ENCODE measurements around the gene ERCC5. TPM values are rescaled to one million over a fixed set of nuclear protein-coding genes. Genes with fewer than 3 reads are reported as not detected.

ERCC5 gene
- total and polyA plus RNA-seq, 9 of the 15 experiments (the other 6 are each of a cell fraction or from before 2014, with no cell fraction given) = 7.4 to 43.1 (median 33.9) TPM

DNA sequence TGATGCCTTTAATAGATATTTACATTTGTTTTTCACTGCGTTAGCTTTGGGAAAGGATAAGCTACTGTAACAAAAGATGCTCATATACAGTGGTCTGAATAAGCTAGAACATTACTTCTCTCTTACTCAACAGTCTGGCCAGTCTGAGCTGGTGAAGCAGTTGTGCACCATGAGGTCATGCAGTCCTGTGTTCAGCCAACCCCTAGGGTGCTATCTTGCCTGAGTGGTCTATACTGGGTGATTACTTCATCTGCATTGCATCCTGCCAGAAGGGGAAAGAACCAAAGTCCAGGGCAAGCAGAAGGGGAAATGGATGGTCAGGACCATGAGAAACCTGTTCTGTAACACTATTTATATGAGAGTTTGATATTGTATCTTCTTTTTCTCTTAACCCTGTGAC, 31.5 kb downstream of the ERCC5 start (continued):
- TF ChIP-seq ZC3H4 (CRISPR knock-in tag; IDR thresholded peaks at IDR 0.05; ENCODE audit: borderline replicate concordance) (no peak), NCOA2 (IDR thresholded peaks at IDR 0.05; ENCODE audit: partially characterized antibody in 2 of 2) (no peak), ZNF146 (CRISPR knock-in tag; IDR thresholded peaks at IDR 0.05; ENCODE audit: unreplicated experiment) (no peak), ZNF212 (CRISPR knock-in tag; IDR thresholded peaks at IDR 0.05) (no peak), BRCA1 (IDR thresholded peaks at IDR 0.05) (no peak), BRCA1 (CRISPR knock-in tag; IDR thresholded peaks at IDR 0.05) (no peak)
- TF ChIP-seq, protein P1, sequence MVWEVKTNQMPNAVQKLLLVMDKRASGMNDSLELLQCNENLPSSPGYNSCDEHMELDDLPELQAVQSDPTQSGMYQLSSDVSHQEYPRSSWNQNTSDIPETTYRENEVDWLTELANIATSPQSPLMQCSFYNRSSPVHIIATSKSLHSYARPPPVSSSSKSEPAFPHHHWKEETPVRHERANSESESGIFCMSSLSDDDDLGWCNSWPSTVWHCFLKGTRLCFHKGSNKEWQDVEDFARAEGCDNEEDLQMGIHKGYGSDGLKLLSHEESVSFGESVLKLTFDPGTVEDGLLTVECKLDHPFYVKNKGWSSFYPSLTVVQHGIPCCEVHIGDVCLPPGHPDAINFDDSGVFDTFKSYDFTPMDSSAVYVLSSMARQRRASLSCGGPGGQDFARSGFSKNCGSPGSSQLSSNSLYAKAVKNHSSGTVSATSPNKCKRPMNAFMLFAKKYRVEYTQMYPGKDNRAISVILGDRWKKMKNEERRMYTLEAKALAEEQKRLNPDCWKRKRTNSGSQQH (CRISPR knock-in tag; IDR thresholded peaks at IDR 0.05) = no peak
- TF ChIP-seq, protein P2, sequence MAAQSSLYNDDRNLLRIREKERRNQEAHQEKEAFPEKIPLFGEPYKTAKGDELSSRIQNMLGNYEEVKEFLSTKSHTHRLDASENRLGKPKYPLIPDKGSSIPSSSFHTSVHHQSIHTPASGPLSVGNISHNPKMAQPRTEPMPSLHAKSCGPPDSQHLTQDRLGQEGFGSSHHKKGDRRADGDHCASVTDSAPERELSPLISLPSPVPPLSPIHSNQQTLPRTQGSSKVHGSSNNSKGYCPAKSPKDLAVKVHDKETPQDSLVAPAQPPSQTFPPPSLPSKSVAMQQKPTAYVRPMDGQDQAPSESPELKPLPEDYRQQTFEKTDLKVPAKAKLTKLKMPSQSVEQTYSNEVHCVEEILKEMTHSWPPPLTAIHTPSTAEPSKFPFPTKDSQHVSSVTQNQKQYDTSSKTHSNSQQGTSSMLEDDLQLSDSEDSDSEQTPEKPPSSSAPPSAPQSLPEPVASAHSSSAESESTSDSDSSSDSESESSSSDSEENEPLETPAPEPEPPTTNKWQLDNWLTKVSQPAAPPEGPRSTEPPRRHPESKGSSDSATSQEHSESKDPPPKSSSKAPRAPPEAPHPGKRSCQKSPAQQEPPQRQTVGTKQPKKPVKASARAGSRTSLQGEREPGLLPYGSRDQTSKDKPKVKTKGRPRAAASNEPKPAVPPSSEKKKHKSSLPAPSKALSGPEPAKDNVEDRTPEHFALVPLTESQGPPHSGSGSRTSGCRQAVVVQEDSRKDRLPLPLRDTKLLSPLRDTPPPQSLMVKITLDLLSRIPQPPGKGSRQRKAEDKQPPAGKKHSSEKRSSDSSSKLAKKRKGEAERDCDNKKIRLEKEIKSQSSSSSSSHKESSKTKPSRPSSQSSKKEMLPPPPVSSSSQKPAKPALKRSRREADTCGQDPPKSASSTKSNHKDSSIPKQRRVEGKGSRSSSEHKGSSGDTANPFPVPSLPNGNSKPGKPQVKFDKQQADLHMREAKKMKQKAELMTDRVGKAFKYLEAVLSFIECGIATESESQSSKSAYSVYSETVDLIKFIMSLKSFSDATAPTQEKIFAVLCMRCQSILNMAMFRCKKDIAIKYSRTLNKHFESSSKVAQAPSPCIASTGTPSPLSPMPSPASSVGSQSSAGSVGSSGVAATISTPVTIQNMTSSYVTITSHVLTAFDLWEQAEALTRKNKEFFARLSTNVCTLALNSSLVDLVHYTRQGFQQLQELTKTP (IDR thresholded peaks at IDR 0.05; ENCODE audit: low read depth in 1 of 2, partially characterized antibody in 2 of 2) = no peak
- TF ChIP-seq, protein P3, sequence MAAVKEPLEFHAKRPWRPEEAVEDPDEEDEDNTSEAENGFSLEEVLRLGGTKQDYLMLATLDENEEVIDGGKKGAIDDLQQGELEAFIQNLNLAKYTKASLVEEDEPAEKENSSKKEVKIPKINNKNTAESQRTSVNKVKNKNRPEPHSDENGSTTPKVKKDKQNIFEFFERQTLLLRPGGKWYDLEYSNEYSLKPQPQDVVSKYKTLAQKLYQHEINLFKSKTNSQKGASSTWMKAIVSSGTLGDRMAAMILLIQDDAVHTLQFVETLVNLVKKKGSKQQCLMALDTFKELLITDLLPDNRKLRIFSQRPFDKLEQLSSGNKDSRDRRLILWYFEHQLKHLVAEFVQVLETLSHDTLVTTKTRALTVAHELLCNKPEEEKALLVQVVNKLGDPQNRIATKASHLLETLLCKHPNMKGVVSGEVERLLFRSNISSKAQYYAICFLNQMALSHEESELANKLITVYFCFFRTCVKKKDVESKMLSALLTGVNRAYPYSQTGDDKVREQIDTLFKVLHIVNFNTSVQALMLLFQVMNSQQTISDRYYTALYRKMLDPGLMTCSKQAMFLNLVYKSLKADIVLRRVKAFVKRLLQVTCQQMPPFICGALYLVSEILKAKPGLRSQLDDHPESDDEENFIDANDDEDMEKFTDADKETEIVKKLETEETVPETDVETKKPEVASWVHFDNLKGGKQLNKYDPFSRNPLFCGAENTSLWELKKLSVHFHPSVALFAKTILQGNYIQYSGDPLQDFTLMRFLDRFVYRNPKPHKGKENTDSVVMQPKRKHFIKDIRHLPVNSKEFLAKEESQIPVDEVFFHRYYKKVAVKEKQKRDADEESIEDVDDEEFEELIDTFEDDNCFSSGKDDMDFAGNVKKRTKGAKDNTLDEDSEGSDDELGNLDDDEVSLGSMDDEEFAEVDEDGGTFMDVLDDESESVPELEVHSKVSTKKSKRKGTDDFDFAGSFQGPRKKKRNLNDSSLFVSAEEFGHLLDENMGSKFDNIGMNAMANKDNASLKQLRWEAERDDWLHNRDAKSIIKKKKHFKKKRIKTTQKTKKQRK (IDR thresholded peaks at IDR 0.05; ENCODE audit: borderline replicate concordance, low read depth, low read length) = no peak

All from K562 (cell line).